CD4-positive, CD25-positive, alpha-beta regulatory T cell (primary cell): Measurements from ENCODE around the gene ZBTB16. TPM values are rescaled to one million over a fixed set of nuclear protein-coding genes. Genes with fewer than 3 reads are reported as not detected.
A peak's percentile ranks its signal among the peaks of the same experiment; 100 is the strongest.

ENCODE experiments used
- ATAC-seq, 2 donors: fragments of 150-1000 bp; cut with Tn5 transposase; one replicate each; pipeline ENCODE4 v1.10.0; 2021; ENCODE audit warnings: low read depth in 2 of 2, moderate number of reproducible peaks in 2 of 2, moderate library complexity in 1 of 2
- DNase-seq, 3 donors: peaks; one replicate each; pipeline versions ENCODE4 v3.0.0 to v3.0.0-alpha.2; 2012 to 2022; ENCODE audit warnings: mixed read lengths in 1 of 3
- H3K27ac ChIP-seq: one replicate; pipeline ENCODE4 v1.7.0; 2013; ENCODE audit warnings: mild to moderate bottlenecking, low read length; ENCODE audit not compliant: insufficient read depth, poor library complexity, severe bottlenecking
- H3K27me3 ChIP-seq: one replicate; pipeline ENCODE4 v1.7.0; 2013; ENCODE audit warnings: low read length; ENCODE audit not compliant: control insufficient read depth, insufficient read depth
- H3K36me3 ChIP-seq: one replicate; pipeline ENCODE4 v1.7.0; 2013; ENCODE audit warnings: mild to moderate bottlenecking, low read length, moderate library complexity; ENCODE audit not compliant: control insufficient read depth, insufficient read depth
- H3K4me1 ChIP-seq: 2 replicates; pipeline ENCODE4 v1.7.0; 2013; ENCODE audit warnings: mild to moderate bottlenecking, low read length; ENCODE audit not compliant: insufficient read depth, control insufficient read depth, poor library complexity, severe bottlenecking
- H3K4me3 ChIP-seq: one replicate; pipeline ENCODE4 v1.7.0; 2013; ENCODE audit warnings: low read depth, mild to moderate bottlenecking, low read length, moderate library complexity
- H3K9me3 ChIP-seq, 2 experiments: 1 replicate in 1 of 2; 2 replicates in 1 of 2; pipeline ENCODE4 v1.7.0; 2013; ENCODE audit warnings: low read length in 2 of 2, mild to moderate bottlenecking in 1 of 2, moderate library complexity in 1 of 2; ENCODE audit not compliant: control insufficient read depth in 2 of 2
- H3K27ac Mint-ChIP-seq, 3 donors: one replicate each; pipeline ENCODE4 v1.8.0; 2020 to 2022; ENCODE audit warnings: mild to moderate bottlenecking in 3 of 3, mixed read lengths in 3 of 3, moderate library complexity in 2 of 3
- H3K27me3 Mint-ChIP-seq: one replicate; pipeline ENCODE4 v1.8.0; 2022; ENCODE audit warnings: mild to moderate bottlenecking, mixed read lengths
- H3K36me3 Mint-ChIP-seq: one replicate; pipeline ENCODE4 v1.8.0; 2020; ENCODE audit warnings: mixed read lengths
- H3K4me1 Mint-ChIP-seq, 4 donors: one replicate each; pipeline ENCODE4 v1.8.0; 2020 to 2022; ENCODE audit warnings: mixed read lengths in 4 of 4, mild to moderate bottlenecking in 1 of 4
- H3K4me3 Mint-ChIP-seq, 4 donors: one replicate each; pipeline ENCODE4 v1.8.0; 2020 to 2022; ENCODE audit warnings: mild to moderate bottlenecking in 4 of 4, mixed read lengths in 4 of 4, moderate library complexity in 3 of 4
- H3K9me3 Mint-ChIP-seq, 7 donors: one replicate each; pipeline ENCODE4 v1.8.0; 2020 to 2022; ENCODE audit warnings: mixed read lengths in 7 of 7, mild to moderate bottlenecking in 3 of 7, moderate library complexity in 2 of 7
- polyA plus RNA-seq, 4 donors: library from polyadenylated mRNA; unstranded; fragments of 300-500 nt; fragmentation: Illumina TruSeq; gene quantifications; one replicate each; pipeline ENCODE4 v1.2.3, GENCODE V29; 2021
- total RNA-seq: library from RNA; stranded (reverse); gene quantifications from one replicate; pipeline ENCODE4 v1.2.3, GENCODE V29; 2022

The ZBTB16 gene
- total and polyA plus RNA-seq, 5 donors from 2014 or later = 2.9 to 28.1 (median 8.5) TPM

- Histone ChIP-seq H3K27me3 (no peaks in the 10 kb centered on the region), H3K27ac (no peak overlapping the region), H3K36me3 (no peaks in the 10 kb centered on the region), H3K4me1 (peaks cover 9% of the 10 kb centered on the region), H3K9me3 (no peaks in the 10 kb centered on the region), H3K4me3 (no peak overlapping the region)
- ATAC-seq (no peak), DNase-seq (no peak)
- H3K4me1 Mint-ChIP-seq = peaks cover 12 to 64% (median 32%) of the 10 kb centered on the region in 4 donors
- no peak overlapping the region for H3K4me3 Mint-ChIP-seq
- H3K36me3 Mint-ChIP-seq = peaks cover 6% of the 10 kb centered on the region
- H3K27ac Mint-ChIP-seq = peak overlapping the region in 2 of 3 donors; percentile 21 to 45
- H3K27me3 Mint-ChIP-seq = peaks cover 15% of the 10 kb centered on the region
- H3K9me3 Mint-ChIP-seq = peaks cover 0 to 2% (median 0%) of the 10 kb centered on the region in 7 donors
Measured at GRCh38 chr11:114135737-114136151, 76.2 kb downstream of the ZBTB16 start.

- Histone ChIP-seq H3K9me3 (no peaks in the 10 kb centered on the region), H3K4me3 (peak overlapping the region; percentile 63), H3K27me3 (no peaks in the 10 kb centered on the region), H3K36me3 (no peaks in the 10 kb centered on the region), H3K4me1 (peaks cover 9% of the 10 kb centered on the region), H3K27ac (no peak overlapping the region)
- H3K27ac Mint-ChIP-seq = peak overlapping the region; percentile 60 to 88 (median 79)
- DNase-seq (peak in 1 of 3 donors; percentile 32), ATAC-seq (peak; percentile 31 to 37)
- H3K27me3 Mint-ChIP-seq = peaks cover 15% of the 10 kb centered on the region
- peaks cover 0 to 2% (median 0%) of the 10 kb centered on the region in 7 donors for H3K9me3 Mint-ChIP-seq
- H3K4me3 Mint-ChIP-seq = peak overlapping the region; percentile 12 to 73 (median 41)
- peaks cover 7 to 54% (median 25%) of the 10 kb centered on the region in 4 donors for H3K4me1 Mint-ChIP-seq
- peaks cover 6% of the 10 kb centered on the region for H3K36me3 Mint-ChIP-seq
Measured at GRCh38 chr11:114136686-114137640, 77.5 kb downstream of the ZBTB16 start.

GRCh38 chr11:114137838-114138237 lies 78.3 kb downstream of the ZBTB16 start:
- peaks cover 15% of the 10 kb centered on the region for H3K27me3 Mint-ChIP-seq
- peaks cover 7 to 46% (median 24%) of the 10 kb centered on the region in 4 donors for H3K4me1 Mint-ChIP-seq
- Histone ChIP-seq H3K4me3 (no peak overlapping the region), H3K27ac (no peak overlapping the region), H3K4me1 (peaks cover 9% of the 10 kb centered on the region), H3K36me3 (no peaks in the 10 kb centered on the region), H3K27me3 (no peaks in the 10 kb centered on the region), H3K9me3 (no peaks in the 10 kb centered on the region)
- H3K27ac Mint-ChIP-seq = peak overlapping the region; percentile 49 to 88 (median 79)
- peaks cover 0 to 2% (median 0%) of the 10 kb centered on the region in 7 donors for H3K9me3 Mint-ChIP-seq
- DNase-seq (no peak), ATAC-seq (no peak)
- peak overlapping the region in 1 of 4 donors; percentile 76 for H3K4me3 Mint-ChIP-seq
- H3K36me3 Mint-ChIP-seq = peaks cover 6% of the 10 kb centered on the region

GRCh38 chr11:114138411-114138810 lies 78.9 kb downstream of the ZBTB16 start:
- DNase-seq (no peak), ATAC-seq (no peak)
- Mint-ChIP-seq H3K4me3 (peak overlapping the region in 1 of 4 donors; percentile 12), H3K27me3 (peaks cover 15% of the 10 kb centered on the region), H3K27ac (peak overlapping the region in 1 of 3 donors; percentile 49), H3K9me3 (peaks cover 0 to 2% (median 0%) of the 10 kb centered on the region in 7 donors), H3K36me3 (peaks cover 6% of the 10 kb centered on the region), H3K4me1 (peaks cover 7 to 48% (median 24%) of the 10 kb centered on the region in 4 donors)
- H3K27ac ChIP-seq = no peak overlapping the region
- H3K9me3 ChIP-seq = no peaks in the 10 kb centered on the region
- H3K27me3 ChIP-seq = no peaks in the 10 kb centered on the region
- peaks cover 9% of the 10 kb centered on the region for H3K4me1 ChIP-seq
- no peak overlapping the region for H3K4me3 ChIP-seq
- no peaks in the 10 kb centered on the region for H3K36me3 ChIP-seq

DNA sequence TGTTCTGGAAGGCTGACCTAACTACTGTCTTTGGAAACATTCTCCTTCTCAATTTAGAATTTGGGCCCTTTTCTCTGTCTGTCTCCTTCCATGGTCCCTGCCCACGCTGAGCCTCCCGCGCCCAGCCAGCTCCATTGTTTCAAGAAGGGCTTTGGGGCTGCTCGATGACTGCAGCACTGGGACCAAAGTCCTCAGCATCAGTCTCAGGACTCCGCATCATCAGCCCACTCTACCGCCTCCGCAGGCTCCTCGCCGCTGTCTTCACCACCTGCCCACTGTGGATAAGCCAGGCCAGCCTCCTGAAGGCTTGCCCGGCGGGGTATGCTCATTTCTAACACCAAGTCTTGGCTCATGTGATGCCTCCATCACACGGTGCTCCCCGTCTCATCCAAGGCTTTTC lies 81.3 kb downstream of the ZBTB16 start:
- Histone ChIP-seq H3K36me3 (no peaks in the 10 kb centered on the region), H3K4me3 (no peak overlapping the region), H3K27me3 (no peaks in the 10 kb centered on the region), H3K27ac (no peak overlapping the region), H3K4me1 (peaks cover 9% of the 10 kb centered on the region), H3K9me3 (no peaks in the 10 kb centered on the region)
- peaks cover 6% of the 10 kb centered on the region for H3K36me3 Mint-ChIP-seq
- H3K27me3 Mint-ChIP-seq = peaks cover 15% of the 10 kb centered on the region
- peaks cover 0 to 2% (median 0%) of the 10 kb centered on the region in 7 donors for H3K9me3 Mint-ChIP-seq
- ATAC-seq (no peak), DNase-seq (no peak)
- peaks cover 7 to 40% (median 20%) of the 10 kb centered on the region in 4 donors for H3K4me1 Mint-ChIP-seq
- H3K4me3 Mint-ChIP-seq = no peak overlapping the region
- H3K27ac Mint-ChIP-seq = peak overlapping the region in 1 of 3 donors; percentile 32

- DNase-seq = no peak
- peaks cover 5% of the 10 kb centered on the region for H3K4me1 ChIP-seq
- no peaks in the 10 kb centered on the region for H3K36me3 ChIP-seq
- no peaks in the 10 kb centered on the region for H3K27me3 ChIP-seq
- H3K27ac ChIP-seq = no peak overlapping the region
- H3K36me3 Mint-ChIP-seq = peaks cover 6% of the 10 kb centered on the region
- H3K4me3 ChIP-seq = no peak overlapping the region
- no peaks in the 10 kb centered on the region for H3K9me3 ChIP-seq
- no peak overlapping the region for H3K4me3 Mint-ChIP-seq
- peak overlapping the region in 1 of 3 donors; percentile 42 for H3K27ac Mint-ChIP-seq
- ATAC-seq = no peak
- peaks cover 0 to 2% (median 0%) of the 10 kb centered on the region in 7 donors for H3K9me3 Mint-ChIP-seq
- H3K27me3 Mint-ChIP-seq = peaks cover 5% of the 10 kb centered on the region
- H3K4me1 Mint-ChIP-seq = peaks cover 4 to 30% (median 11%) of the 10 kb centered on the region in 4 donors
Measured at GRCh38 chr11:114141863-114142580, 82.5 kb downstream of the ZBTB16 start.

- H3K4me3 Mint-ChIP-seq = no peak overlapping the region
Measured at GRCh38 chr11:114142707-114143106, 83.2 kb downstream of the ZBTB16 start.

More at GRCh38 chr11:114142707-114143106, 83.2 kb downstream of the ZBTB16 start:
- peaks cover 0 to 26% (median 7%) of the 10 kb centered on the region in 4 donors for H3K4me1 Mint-ChIP-seq
- no peaks in the 10 kb centered on the region for H3K9me3 ChIP-seq
- no peak overlapping the region for H3K4me3 ChIP-seq
- H3K27me3 Mint-ChIP-seq = peaks cover 5% of the 10 kb centered on the region
- no peak for ATAC-seq
- H3K9me3 Mint-ChIP-seq = peaks cover 0 to 2% (median 0%) of the 10 kb centered on the region in 7 donors
- no peaks in the 10 kb centered on the region for H3K4me1 ChIP-seq
- no peak overlapping the region for H3K27ac ChIP-seq
- H3K36me3 ChIP-seq = no peaks in the 10 kb centered on the region
- no peak overlapping the region for H3K27ac Mint-ChIP-seq
- peaks cover 6% of the 10 kb centered on the region for H3K36me3 Mint-ChIP-seq
- no peaks in the 10 kb centered on the region for H3K27me3 ChIP-seq
- DNase-seq = no peak
